Osteoblast (primary cell): ENCODE data around the gene NCKAP5. TPM values are rescaled to one million over a fixed set of nuclear protein-coding genes. Genes with fewer than 3 reads are reported as not detected.

Experiments
- DNase-seq: peaks from one replicate; pipeline ENCODE4 v3.0.0; 2011; ENCODE audit warnings: low spot score, mixed read lengths; ENCODE audit not compliant: insufficient read length; ENCODE audit errors: missing footprints
- H2AFZ ChIP-seq: 2 replicates; pipeline ENCODE4 v1.6.0; 2011; ENCODE audit warnings: mild to moderate bottlenecking, low read length
- H3K27ac ChIP-seq: 2 replicates; pipeline ENCODE4 v1.5.1; 2011; ENCODE audit warnings: mild to moderate bottlenecking, low read depth, low read length, moderate library complexity
- H3K27me3 ChIP-seq: 2 replicates; pipeline ENCODE4 v1.6.0; 2012; ENCODE audit warnings: mild to moderate bottlenecking, control low read depth, inconsistent platforms, low read length, moderate library complexity; ENCODE audit not compliant: insufficient read depth
- H3K36me3 ChIP-seq: 2 replicates; pipeline ENCODE4 v1.5.1; 2011; ENCODE audit warnings: mild to moderate bottlenecking, low read length, control low read depth, moderate library complexity; ENCODE audit not compliant: insufficient read depth
- H3K4me1 ChIP-seq: 2 replicates; pipeline ENCODE4 v1.5.1; 2011; ENCODE audit warnings: mild to moderate bottlenecking, low read length, control low read depth, moderate library complexity; ENCODE audit not compliant: insufficient read depth
- H3K4me2 ChIP-seq: 2 replicates; pipeline ENCODE4 v1.6.0; 2011; ENCODE audit warnings: mild to moderate bottlenecking, low read length; ENCODE audit not compliant: insufficient read depth
- H3K4me3 ChIP-seq: fragments of 200-600 bp; sonication (generic); 3 replicates; pipeline ENCODE4 v1.5.1; 2012; ENCODE audit warnings: mild to moderate bottlenecking, low read length, inconsistent platforms; ENCODE audit not compliant: insufficient read depth
- H3K79me2 ChIP-seq: 2 replicates; pipeline ENCODE4 v1.6.0; 2012; ENCODE audit warnings: mild to moderate bottlenecking, low read length, control low read depth, inconsistent platforms; ENCODE audit not compliant: insufficient read depth
- H3K9me3 ChIP-seq: 2 replicates; pipeline ENCODE4 v1.5.1; 2011; ENCODE audit warnings: low read depth, low read length, control low read depth
- H4K20me1 ChIP-seq: 2 replicates; pipeline ENCODE4 v1.6.0; 2012; ENCODE audit warnings: mild to moderate bottlenecking, low read length, control low read depth; ENCODE audit not compliant: insufficient read depth
- total RNA-seq: library from RNA; depleted of rRNA; stranded (reverse); fragments of >200 nt; gene quantifications from 2 replicates; pipeline ENCODE4 v1.2.3, GENCODE V29; 2012
- TF ChIP-seq, protein P1 (sequence below): IDR thresholded peaks from 2 replicates; pipeline ENCODE4 v1.5.1; 2011; ENCODE audit warnings: mild to moderate bottlenecking, low read depth, low read length, moderate library complexity; ENCODE audit errors: extremely low read depth

Gene NCKAP5
- total RNA-seq, 1 donor: 1.8 TPM

DNA sequence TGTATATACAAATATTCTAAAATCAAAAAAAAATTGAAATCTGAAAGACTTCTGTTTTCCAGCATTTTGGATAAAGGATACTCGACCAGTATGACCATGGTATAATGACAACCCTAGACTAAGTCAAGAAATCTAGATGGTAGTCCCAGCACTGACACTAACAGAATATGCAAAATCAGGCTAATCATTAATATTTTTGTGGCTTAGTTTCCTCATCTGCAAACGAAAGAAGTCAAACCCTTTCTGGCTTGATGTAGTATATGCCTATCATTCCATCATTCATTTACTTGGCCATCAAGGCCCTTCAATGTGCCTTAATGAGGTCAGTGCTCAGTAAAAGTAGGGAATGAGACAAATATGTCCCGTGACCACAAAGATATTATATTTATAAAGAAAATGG lies 83.5 kb downstream of the NCKAP5 start:
- TF ChIP-seq, protein P1, sequence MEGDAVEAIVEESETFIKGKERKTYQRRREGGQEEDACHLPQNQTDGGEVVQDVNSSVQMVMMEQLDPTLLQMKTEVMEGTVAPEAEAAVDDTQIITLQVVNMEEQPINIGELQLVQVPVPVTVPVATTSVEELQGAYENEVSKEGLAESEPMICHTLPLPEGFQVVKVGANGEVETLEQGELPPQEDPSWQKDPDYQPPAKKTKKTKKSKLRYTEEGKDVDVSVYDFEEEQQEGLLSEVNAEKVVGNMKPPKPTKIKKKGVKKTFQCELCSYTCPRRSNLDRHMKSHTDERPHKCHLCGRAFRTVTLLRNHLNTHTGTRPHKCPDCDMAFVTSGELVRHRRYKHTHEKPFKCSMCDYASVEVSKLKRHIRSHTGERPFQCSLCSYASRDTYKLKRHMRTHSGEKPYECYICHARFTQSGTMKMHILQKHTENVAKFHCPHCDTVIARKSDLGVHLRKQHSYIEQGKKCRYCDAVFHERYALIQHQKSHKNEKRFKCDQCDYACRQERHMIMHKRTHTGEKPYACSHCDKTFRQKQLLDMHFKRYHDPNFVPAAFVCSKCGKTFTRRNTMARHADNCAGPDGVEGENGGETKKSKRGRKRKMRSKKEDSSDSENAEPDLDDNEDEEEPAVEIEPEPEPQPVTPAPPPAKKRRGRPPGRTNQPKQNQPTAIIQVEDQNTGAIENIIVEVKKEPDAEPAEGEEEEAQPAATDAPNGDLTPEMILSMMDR: no peak
- Histone ChIP-seq H3K27ac (no peak overlapping the region), H4K20me1 (no peaks in the 10 kb centered on the region), H3K4me3 (no peak overlapping the region), H3K27me3 (no peaks in the 10 kb centered on the region), H3K36me3 (no peaks in the 10 kb centered on the region), H3K9me3 (no peaks in the 10 kb centered on the region), H3K4me1 (peaks cover 3% of the 10 kb centered on the region), H3K4me2 (no peak overlapping the region), H3K79me2 (no peaks in the 10 kb centered on the region), H2AFZ (no peak overlapping the region)
- DNase-seq: no peak

DNA sequence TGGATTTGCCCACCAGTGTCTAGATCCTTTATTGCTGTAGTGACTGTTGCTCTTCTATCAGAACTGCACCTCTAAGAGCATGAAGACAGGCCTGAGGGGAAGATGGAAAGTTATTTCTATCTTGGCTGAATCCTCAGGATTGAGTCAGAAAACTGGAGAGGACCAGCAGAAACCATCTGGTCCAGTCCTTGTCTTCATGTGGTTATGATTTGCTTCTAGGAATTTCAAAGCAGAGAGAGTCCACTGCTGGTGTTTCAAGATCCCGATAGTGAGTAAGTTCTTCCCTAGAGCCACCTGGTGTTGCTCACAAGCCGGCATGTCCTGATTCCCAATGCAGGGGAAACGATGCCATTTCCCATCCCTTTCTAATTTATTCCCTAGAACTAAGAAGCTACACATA lies 84.2 kb downstream of the NCKAP5 start:
- TF ChIP-seq, protein P1: no peak
- Histone ChIP-seq H3K27ac (no peak overlapping the region), H3K9me3 (no peaks in the 10 kb centered on the region), H3K79me2 (no peaks in the 10 kb centered on the region), H3K4me2 (no peak overlapping the region), H3K4me3 (no peak overlapping the region), H4K20me1 (no peaks in the 10 kb centered on the region), H2AFZ (no peak overlapping the region), H3K27me3 (no peaks in the 10 kb centered on the region), H3K4me1 (no peaks in the 10 kb centered on the region), H3K36me3 (no peaks in the 10 kb centered on the region)
- no peak for DNase-seq

DNA sequence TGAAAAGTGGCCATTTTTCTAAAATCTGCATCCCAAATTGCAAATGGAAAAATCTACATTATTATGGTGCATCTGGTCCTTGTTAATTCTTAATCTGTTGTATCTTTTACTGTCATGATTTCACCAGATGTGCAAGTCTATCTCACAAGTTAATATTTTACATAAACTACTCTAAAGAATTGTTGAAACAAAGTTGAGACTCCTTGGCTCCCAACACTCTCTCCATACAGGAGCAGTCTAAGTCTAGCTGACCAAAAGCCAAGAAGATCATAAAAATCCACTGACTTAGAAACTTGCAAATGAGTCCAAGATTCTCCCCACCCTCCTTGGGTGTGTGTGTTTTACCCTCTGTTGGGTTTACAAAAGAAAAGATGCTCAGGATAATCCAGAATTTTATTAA lies 85.1 kb downstream of the NCKAP5 start:
- no peaks in the 10 kb centered on the region for H3K79me2 ChIP-seq
- no peaks in the 10 kb centered on the region for H3K36me3 ChIP-seq
- DNase-seq: no peak
- H3K4me3 ChIP-seq: no peak overlapping the region
- H3K4me1 ChIP-seq: no peaks in the 10 kb centered on the region
- H3K27ac ChIP-seq: no peak overlapping the region
- H3K27me3 ChIP-seq: no peaks in the 10 kb centered on the region
- H3K9me3 ChIP-seq: no peaks in the 10 kb centered on the region
- TF ChIP-seq, protein P1: no peak
- no peak overlapping the region for H2AFZ ChIP-seq
- H3K4me2 ChIP-seq: no peak overlapping the region
- H4K20me1 ChIP-seq: no peaks in the 10 kb centered on the region

DNA sequence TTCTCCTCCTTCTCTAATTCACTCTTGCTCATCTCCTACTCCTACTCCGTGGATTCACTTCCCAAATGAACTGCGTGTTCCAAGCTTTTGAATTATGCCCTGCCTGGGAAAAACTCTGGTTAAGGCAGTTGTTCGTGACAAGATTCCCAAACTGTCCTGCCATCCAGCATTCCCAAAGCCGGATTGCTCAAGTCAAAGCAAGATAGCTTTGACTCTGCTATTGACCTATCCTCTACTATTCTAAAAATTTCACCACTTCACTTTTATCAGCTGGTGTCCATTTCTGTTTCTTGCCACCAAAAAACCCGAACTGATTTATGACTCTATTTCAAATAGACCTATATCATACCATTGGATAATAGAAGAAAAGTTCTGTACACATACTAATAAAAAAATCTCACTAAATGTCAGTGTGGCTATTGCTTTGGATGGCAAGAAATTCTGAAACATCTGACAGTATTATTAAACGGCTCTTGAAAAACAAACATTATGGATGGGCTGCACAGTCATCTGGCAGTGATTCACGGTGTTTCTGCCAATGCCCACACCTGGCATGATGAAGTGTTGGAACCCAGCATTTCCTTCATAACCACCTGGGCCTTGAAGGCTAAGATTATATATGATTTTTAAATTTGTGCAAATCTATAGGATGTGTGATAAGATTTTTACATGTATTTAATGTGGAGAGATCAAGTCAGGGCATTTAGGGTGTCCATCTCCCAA lies 87.4 kb downstream of the NCKAP5 start:
- Histone ChIP-seq H3K27me3 (no peaks in the 10 kb centered on the region), H3K9me3 (no peaks in the 10 kb centered on the region), H3K36me3 (no peaks in the 10 kb centered on the region), H3K4me3 (no peak overlapping the region), H3K27ac (no peak overlapping the region), H3K79me2 (no peaks in the 10 kb centered on the region), H3K4me1 (no peaks in the 10 kb centered on the region), H2AFZ (no peak overlapping the region), H3K4me2 (no peak overlapping the region), H4K20me1 (no peaks in the 10 kb centered on the region)
- no peak for DNase-seq
- TF ChIP-seq, protein P1: no peak
